ENCODE measurements around the gene ACVR1B. TPM values are rescaled to one million over a fixed set of nuclear protein-coding genes. Genes with fewer than 3 reads are reported as not detected.

ACVR1B gene
- total RNA-seq, 1 donor from 2014 or later, result 9.7 TPM

Other genes with a start within 250 kb of the ACVR1B start
- 0.30 TPM for gene FIGNL2, start 103.0 kb upstream of the ACVR1B start, total RNA-seq
- gene ANKRD33, start 63.6 kb upstream of the ACVR1B start, total RNA-seq, result not detected
- 35.1 TPM for gene ACVRL1, start 44.2 kb upstream of the ACVR1B start, total RNA-seq
- gene TAMALIN, start 55.2 kb downstream of the ACVR1B start, total RNA-seq, result 19.8 TPM
- gene NR4A1, start 99.7 kb downstream of the ACVR1B start, total RNA-seq, result 46.1 TPM
- 23.5 TPM for gene ATG101, start 118.3 kb downstream of the ACVR1B start, total RNA-seq
- 0.35 TPM for gene SMIM41, start 128.0 kb downstream of the ACVR1B start, total RNA-seq
- not detected for gene KRT80, start 240.3 kb downstream of the ACVR1B start, total RNA-seq

Data from Right ventricle myocardium superior (tissue), 1 donor.